ENCODE measurements around the gene ZBTB16.

Gene ZBTB16

DNA sequence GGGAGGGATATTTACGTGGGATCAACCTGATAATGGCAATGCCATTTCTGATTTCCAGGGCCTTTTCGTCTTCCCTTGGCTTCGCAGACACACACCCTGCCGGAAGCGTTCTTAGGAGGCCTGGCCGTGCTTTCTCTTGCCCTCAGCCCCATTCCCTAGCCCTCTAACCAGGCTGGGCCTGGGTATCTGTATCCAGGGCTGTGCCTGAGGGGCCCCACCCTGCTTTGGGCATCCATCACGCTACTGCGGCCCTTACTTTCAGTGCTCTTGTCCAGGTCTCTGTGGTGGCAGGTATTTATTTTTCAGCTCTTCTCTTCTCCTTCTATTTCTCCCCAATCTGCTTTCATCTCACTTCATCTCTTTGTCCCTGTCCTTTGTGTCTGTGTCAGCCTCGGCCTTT lies 105.0 kb downstream of the ZBTB16 start:
- TF ChIP-seq CTCF (IDR thresholded peaks at IDR 0.05; ENCODE audit: low read depth, low read length, missing control alignments) = no peak
- H3K4me3 ChIP-seq (replicated peaks; ENCODE audit: low read depth, low read length) = no peak overlapping the region
- no peak for DNase-seq (ENCODE audit: extremely low read depth, low read depth)

- no peak for TF ChIP-seq CTCF (IDR thresholded peaks at IDR 0.05; ENCODE audit: low read depth, low read length, missing control alignments)
- no peak for DNase-seq (ENCODE audit: extremely low read depth, low read depth)
These were observed 106.1 kb downstream of the ZBTB16 start for GRCh38 chr11:114165326-114166230.

DNA sequence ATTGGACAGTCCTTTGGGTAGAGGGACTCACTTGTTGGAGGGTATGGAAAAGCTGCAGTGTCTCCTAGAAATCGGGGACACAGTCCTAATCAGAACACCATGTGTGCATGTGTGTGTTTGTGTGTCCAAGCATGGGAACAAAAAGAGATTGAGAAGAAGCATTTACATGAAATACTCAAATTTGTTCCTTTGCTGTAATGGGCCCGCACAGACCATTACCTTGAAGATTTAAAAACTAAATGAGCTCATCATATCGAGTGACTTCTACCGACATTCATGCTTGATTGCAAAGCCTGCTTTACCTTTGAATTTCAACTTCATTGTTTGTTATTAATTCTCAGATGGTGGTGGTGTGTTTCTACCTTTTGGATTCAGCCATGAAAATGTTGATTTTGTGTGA lies 106.9 kb downstream of the ZBTB16 start:
- H3K4me3 ChIP-seq (replicated peaks; ENCODE audit: low read depth, low read length) = no peak overlapping the region
- DNase-seq (ENCODE audit: extremely low read depth, low read depth) = no peak
- no peak for TF ChIP-seq CTCF (IDR thresholded peaks at IDR 0.05; ENCODE audit: low read depth, low read length, missing control alignments)

More at GRCh38 chr11:114165326-114166230, 106.1 kb downstream of the ZBTB16 start:
- no peak overlapping the region for H3K4me3 ChIP-seq (replicated peaks; ENCODE audit: low read depth, low read length)

GRCh38 chr11:114166897-114167323 lies 107.4 kb downstream of the ZBTB16 start:
- H3K4me3 ChIP-seq (replicated peaks; ENCODE audit: low read depth, low read length) = no peak overlapping the region
- DNase-seq (ENCODE audit: extremely low read depth, low read depth) = peak; percentile 36
- TF ChIP-seq CTCF (IDR thresholded peaks at IDR 0.05; ENCODE audit: low read depth, low read length, missing control alignments) = no peak

DNA sequence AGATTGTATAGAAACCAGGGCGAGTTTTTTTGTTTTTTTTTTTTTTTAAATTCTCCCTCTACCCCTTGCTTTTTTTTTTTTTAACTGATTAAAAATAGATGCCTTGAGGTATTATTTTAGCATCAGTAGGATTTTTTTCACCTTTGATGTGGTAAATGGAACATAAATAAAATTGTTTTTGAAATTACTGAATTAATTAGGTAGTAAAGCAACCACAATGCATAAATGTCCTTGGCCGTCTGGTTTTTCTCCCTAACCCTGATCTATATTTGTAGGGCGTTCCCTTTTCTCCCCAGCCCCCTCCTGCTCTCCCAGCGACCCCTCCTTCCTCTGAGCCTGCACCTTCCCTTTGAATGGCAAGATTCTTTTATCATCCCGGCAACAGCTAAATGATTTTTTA lies 107.8 kb downstream of the ZBTB16 start:
- no peak for DNase-seq (ENCODE audit: extremely low read depth, low read depth)
- no peak for TF ChIP-seq CTCF (IDR thresholded peaks at IDR 0.05; ENCODE audit: low read depth, low read length, missing control alignments)
- H3K4me3 ChIP-seq (replicated peaks; ENCODE audit: low read depth, low read length) = no peak overlapping the region

DNA sequence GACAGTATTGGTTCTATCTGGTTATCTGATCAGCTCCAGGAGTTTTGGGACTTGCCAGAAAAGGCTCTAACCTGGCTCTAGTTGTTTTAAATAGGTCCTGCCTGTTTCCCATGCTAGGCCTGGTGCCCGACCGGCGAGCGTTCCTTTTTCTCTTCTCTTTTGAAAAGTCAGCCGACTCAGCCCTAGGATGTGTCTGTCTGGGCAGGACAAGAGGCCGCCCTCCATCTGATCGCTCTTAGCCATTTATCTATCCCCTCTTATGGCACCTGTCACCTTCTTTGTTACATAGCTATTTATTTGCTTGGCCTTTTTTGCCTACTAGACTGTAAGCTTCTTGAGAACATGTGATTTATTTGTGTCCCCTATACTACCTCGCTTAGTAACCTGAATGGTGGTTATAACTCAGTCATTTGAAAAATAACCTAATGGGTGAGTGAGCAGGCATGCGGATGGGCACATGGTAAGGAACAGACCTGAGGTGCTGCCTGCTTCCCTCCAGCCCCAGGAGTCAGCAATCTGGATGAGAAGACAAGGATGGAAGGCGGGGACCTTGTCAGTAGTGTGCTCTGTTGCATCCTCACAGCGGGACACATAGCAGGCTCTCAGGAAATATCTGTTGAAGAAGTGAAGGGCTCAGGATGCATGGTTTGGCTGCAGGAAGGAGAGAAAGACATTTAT lies 108.4 kb downstream of the ZBTB16 start:
- no peak overlapping the region for H3K4me3 ChIP-seq (replicated peaks; ENCODE audit: low read depth, low read length)
- no peak for TF ChIP-seq CTCF (IDR thresholded peaks at IDR 0.05; ENCODE audit: low read depth, low read length, missing control alignments)

More for the DNA sequence above, 108.4 kb downstream of the ZBTB16 start:
- no peak for DNase-seq (ENCODE audit: extremely low read depth, low read depth)

Data from HFF-Myc (cell line).